MM.1S (cell line): ENCODE measurements around the gene KRT10.

Experiments
- CTCF ChIP-seq: fragments of 300-600 bp; sonication (generic); IDR thresholded peaks from 2 replicates; pipeline ENCODE4 v1.5.1; 2016; ENCODE audit warnings: antibody characterized with exemption, low read length, mixed read lengths
- EZH2 ChIP-seq: fragments of 300-600 bp; sonication (generic); optimal IDR thresholded peaks from 2 replicates; pipeline ENCODE3; 2017; ENCODE audit warnings: low read depth, mild to moderate bottlenecking, antibody characterized with exemption, low read length, mixed read lengths
- EZH2phosphoT487 ChIP-seq: fragments of 300-600 bp; sonication (generic); IDR thresholded peaks from 2 replicates; pipeline ENCODE4 v1.6.1; 2018; ENCODE audit warnings: antibody characterized with exemption, low read length

GRCh38 chr17:40819528-40820125 is 2.8 kb downstream of the KRT10 start:
- TF ChIP-seq CTCF: no peak
- no peak for TF ChIP-seq EZH2
- TF ChIP-seq EZH2phosphoT487: no peak
